DMS114 treated with DMSO at 0.1 percent for 48 hours (cell line): ENCODE measurements around the gene GRM6.

ENCODE experiments used
- DNase-seq: peaks from one replicate; lab custom pipeline; 2025; ENCODE audit not compliant: unreplicated experiment; lab: John Stamatoyannopoulos, UW

GRM6 gene

GRCh38 chr5:178994580-178995340 is at the start of gene GRM6:
GRM6 (minus strand) TSS chr5:178995320; CDS start chr5:178994944, 376 bp downstream.
- no peak for DNase-seq

- DNase-seq, result no peak
Measured at GRCh38 chr5:179044765-179045164, 49.6 kb upstream of the GRM6 start.

- DNase-seq, result no peak
Measured at GRCh38 chr5:179033004-179033580, 38.0 kb upstream of the GRM6 start.

- peak; percentile 90 for DNase-seq
Measured at GRCh38 chr5:179023528-179024189, 28.5 kb upstream of the GRM6 start, which contains the start of gene ZNF879. ZNF879 (plus strand) TSS chr5:179023804; CDS start chr5:179025005, 1,201 bp downstream.

GRCh38 chr5:179008667-179009066 is 13.5 kb upstream of the GRM6 start:
- no peak for DNase-seq

- no peak for DNase-seq
Measured at GRCh38 chr5:179006564-179006963, 11.4 kb upstream of the GRM6 start.

- DNase-seq, result no peak
Measured at GRCh38 chr5:178998441-178998840, 3.3 kb upstream of the GRM6 start.

GRCh38 chr5:178997191-178997590 is 2.1 kb upstream of the GRM6 start:
- DNase-seq, result no peak

- DNase-seq, result no peak
Measured at GRCh38 chr5:178996156-178996555, 1.0 kb upstream of the GRM6 start.

GRCh38 chr5:178995341-178995690 is 196 bp upstream of the GRM6 start:
- no peak for DNase-seq

GRCh38 chr5:178993955-178994579 is 1.1 kb downstream of the GRM6 start:
- DNase-seq, result no peak

- DNase-seq, result no peak
Measured at GRCh38 chr5:178993236-178993765, 1.8 kb downstream of the GRM6 start.

- no peak for DNase-seq
Measured at GRCh38 chr5:178992291-178992895, 2.7 kb downstream of the GRM6 start.

GRCh38 chr5:178991190-178992145 is 3.7 kb downstream of the GRM6 start:
- DNase-seq, result no peak

GRCh38 chr5:178990491-178990890 is 4.6 kb downstream of the GRM6 start:
- no peak for DNase-seq

- DNase-seq, result no peak
Measured at GRCh38 chr5:178989311-178989710, 5.8 kb downstream of the GRM6 start.

GRCh38 chr5:178988436-178989220 is 6.5 kb downstream of the GRM6 start:
- no peak for DNase-seq

- DNase-seq, result no peak
Measured at GRCh38 chr5:178986326-178986960, 8.7 kb downstream of the GRM6 start.
